A673 (cell line): Measurements from ENCODE around the gene EHMT1.

Experiments used
- EZH2 ChIP-seq: fragments of 200-600 bp; sonication (generic); IDR thresholded peaks from 2 replicates; pipeline ENCODE4 v1.6.1; 2017; ENCODE audit warnings: borderline replicate concordance, low read depth, mild to moderate bottlenecking, mixed read lengths, antibody characterized with exemption, low read length; ENCODE audit not compliant: poor library complexity, severe bottlenecking
- TF ChIP-seq, protein P1 (sequence below): fragments of 300-800, 200-600 bp; sonication (generic); conservative IDR thresholded peaks from 2 replicates; pipeline ENCODE4 v1.5.1; 2017; ENCODE audit warnings: low read depth, mild to moderate bottlenecking, antibody characterized with exemption, low read length, moderate library complexity, mixed read lengths

GRCh38 chr9:137650259-137650658 is 31.5 kb downstream of the EHMT1 start:
- TF ChIP-seq, protein P1, sequence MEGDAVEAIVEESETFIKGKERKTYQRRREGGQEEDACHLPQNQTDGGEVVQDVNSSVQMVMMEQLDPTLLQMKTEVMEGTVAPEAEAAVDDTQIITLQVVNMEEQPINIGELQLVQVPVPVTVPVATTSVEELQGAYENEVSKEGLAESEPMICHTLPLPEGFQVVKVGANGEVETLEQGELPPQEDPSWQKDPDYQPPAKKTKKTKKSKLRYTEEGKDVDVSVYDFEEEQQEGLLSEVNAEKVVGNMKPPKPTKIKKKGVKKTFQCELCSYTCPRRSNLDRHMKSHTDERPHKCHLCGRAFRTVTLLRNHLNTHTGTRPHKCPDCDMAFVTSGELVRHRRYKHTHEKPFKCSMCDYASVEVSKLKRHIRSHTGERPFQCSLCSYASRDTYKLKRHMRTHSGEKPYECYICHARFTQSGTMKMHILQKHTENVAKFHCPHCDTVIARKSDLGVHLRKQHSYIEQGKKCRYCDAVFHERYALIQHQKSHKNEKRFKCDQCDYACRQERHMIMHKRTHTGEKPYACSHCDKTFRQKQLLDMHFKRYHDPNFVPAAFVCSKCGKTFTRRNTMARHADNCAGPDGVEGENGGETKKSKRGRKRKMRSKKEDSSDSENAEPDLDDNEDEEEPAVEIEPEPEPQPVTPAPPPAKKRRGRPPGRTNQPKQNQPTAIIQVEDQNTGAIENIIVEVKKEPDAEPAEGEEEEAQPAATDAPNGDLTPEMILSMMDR = no peak
- no peak for TF ChIP-seq EZH2
